ENCODE data around the gene PTP4A2. TPM values are rescaled to one million over a fixed set of nuclear protein-coding genes. Genes with fewer than 3 reads are reported as not detected.

The PTP4A2 gene
- total RNA-seq, 1 donor from 2014 or later = 162 TPM

DNA sequence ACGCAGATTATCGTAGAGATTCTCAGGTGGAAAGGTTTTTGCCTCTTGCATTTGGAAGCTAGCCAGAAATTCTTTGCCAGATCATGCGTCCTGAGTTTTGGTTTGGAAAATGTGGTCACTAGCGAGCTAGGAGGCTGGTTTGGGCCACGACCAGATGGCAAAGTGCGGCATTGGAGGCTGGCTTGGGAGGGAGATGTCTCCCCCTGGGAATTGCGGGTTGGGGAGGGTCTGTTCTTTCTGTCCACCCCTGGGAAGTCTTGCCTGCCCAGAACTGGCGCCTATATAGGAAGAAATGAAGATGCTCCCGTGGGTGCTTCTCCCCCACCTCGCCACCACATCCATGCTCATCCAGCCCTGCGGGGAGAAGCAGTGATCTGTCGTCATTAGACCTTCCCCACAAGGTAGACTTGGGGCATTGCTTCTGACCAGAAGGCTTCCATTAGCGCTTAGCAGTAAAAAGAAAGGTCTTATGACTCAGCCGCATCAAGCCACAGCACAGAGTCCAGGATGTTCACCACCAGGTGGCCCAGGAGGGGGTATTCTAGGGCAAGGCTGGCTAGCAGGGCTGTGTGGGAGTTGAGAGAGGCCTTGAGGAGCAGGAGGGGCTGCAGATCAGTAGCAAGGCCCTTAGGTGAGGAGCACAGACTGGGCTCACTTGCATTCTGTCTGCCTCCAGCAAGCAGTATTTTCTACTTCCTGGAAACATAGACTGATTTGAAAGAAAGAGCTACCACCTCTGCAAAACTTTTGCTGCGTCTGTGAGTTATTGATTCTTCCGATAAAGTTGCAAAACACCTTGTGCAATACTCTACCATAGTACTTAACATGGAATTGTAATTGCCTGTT lies 1.5 kb upstream of the PTP4A2 start:
- Mint-ChIP-seq H3K4me3 (ENCODE audit: unreplicated experiment) (peak overlapping the region; percentile 22), H3K4me1 (ENCODE audit: unreplicated experiment) (peaks cover 31% of the 10 kb centered on the region), H3K36me3 (ENCODE audit: low read depth, unreplicated experiment) (peaks cover 9% of the 10 kb centered on the region), H3K27ac (ENCODE audit: unreplicated experiment) (no peak overlapping the region), H3K9me3 (ENCODE audit: unreplicated experiment) (no peaks in the 10 kb centered on the region), H3K27me3 (ENCODE audit: unreplicated experiment) (peaks cover 8% of the 10 kb centered on the region)
- TF ChIP-seq, protein P1, sequence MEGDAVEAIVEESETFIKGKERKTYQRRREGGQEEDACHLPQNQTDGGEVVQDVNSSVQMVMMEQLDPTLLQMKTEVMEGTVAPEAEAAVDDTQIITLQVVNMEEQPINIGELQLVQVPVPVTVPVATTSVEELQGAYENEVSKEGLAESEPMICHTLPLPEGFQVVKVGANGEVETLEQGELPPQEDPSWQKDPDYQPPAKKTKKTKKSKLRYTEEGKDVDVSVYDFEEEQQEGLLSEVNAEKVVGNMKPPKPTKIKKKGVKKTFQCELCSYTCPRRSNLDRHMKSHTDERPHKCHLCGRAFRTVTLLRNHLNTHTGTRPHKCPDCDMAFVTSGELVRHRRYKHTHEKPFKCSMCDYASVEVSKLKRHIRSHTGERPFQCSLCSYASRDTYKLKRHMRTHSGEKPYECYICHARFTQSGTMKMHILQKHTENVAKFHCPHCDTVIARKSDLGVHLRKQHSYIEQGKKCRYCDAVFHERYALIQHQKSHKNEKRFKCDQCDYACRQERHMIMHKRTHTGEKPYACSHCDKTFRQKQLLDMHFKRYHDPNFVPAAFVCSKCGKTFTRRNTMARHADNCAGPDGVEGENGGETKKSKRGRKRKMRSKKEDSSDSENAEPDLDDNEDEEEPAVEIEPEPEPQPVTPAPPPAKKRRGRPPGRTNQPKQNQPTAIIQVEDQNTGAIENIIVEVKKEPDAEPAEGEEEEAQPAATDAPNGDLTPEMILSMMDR (IDR thresholded peaks at IDR 0.05; ENCODE audit: unreplicated experiment) = no peak
- peak; percentile 56 for DNase-seq (ENCODE audit: low spot score)

DNA sequence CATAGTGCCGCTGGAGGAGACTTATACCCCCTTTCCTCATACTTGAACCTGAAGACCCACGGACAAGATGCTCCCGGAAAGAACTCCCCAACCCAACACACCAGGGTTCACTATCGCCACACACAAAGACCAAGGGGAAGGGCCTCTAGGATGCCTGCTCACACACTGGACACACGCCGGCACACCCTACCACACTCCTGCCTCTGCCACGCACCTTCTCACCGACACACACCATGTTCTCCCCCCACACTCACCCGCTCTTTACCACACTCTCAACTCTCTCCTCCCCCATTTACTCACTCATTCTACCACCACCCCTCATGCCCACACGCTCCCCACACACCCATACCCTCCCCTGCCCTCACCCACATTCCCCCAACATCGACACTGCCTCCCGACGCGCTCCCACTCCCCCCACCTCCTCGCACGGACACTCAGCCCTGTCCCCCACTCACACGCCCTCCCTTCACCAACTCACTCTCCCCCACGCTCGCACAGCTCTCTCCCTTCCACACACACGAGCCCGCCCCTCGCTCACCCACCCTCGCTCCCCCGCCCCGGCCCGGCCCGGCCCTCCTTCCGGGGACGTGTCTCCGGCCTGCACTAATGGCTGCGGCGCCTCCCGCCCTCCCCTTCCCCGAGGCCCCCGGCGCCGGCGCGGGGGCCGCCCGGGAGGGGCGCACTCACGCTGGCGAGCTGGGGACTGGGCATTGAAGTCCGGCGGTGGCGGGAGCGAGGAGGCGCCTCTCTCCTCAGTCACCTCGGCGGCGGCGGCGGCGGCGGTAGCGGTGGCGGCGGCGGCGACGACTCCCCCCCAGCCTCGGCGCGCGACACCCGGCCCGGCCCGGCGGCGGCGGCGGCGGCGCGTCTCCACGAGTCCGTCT lies 626 bp downstream of the PTP4A2 start:
- Mint-ChIP-seq H3K9me3 (ENCODE audit: unreplicated experiment) (no peaks in the 10 kb centered on the region), H3K4me3 (ENCODE audit: unreplicated experiment) (peak overlapping the region; percentile 99), H3K27me3 (ENCODE audit: unreplicated experiment) (peaks cover 8% of the 10 kb centered on the region), H3K36me3 (ENCODE audit: low read depth, unreplicated experiment) (peaks cover 9% of the 10 kb centered on the region), H3K4me1 (ENCODE audit: unreplicated experiment) (peaks cover 35% of the 10 kb centered on the region), H3K27ac (ENCODE audit: unreplicated experiment) (peak overlapping the region; percentile 92)
- DNase-seq (ENCODE audit: low spot score) = peak; percentile 51
- TF ChIP-seq, protein P1 (IDR thresholded peaks at IDR 0.05; ENCODE audit: unreplicated experiment) = no peak

DNA sequence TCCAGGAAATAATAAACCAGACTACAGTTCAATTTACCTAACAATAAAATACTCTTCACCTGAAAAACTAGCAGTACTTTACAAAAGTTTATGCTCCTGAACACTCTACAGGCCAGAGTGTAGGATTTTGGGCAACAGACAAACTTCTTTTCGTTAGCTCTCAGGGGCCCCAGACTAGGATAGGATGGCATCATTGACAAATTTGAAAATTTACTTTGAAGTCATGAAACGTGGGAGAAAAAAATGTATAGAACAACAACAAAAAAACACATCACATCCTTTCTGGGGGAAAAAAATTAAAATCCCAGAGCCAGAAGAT lies 1.2 kb downstream of the PTP4A2 start:
- peaks cover 40% of the 10 kb centered on the region for H3K4me1 Mint-ChIP-seq (ENCODE audit: unreplicated experiment)
- TF ChIP-seq, protein P1 (IDR thresholded peaks at IDR 0.05; ENCODE audit: unreplicated experiment) = no peak
- peaks cover 8% of the 10 kb centered on the region for H3K27me3 Mint-ChIP-seq (ENCODE audit: unreplicated experiment)
- peak overlapping the region; percentile 92 for H3K27ac Mint-ChIP-seq (ENCODE audit: unreplicated experiment)
- H3K9me3 Mint-ChIP-seq (ENCODE audit: unreplicated experiment) = no peaks in the 10 kb centered on the region
- H3K4me3 Mint-ChIP-seq (ENCODE audit: unreplicated experiment) = peak overlapping the region; percentile 99
- H3K36me3 Mint-ChIP-seq (ENCODE audit: low read depth, unreplicated experiment) = peaks cover 9% of the 10 kb centered on the region
- DNase-seq (ENCODE audit: low spot score) = no peak

DNA sequence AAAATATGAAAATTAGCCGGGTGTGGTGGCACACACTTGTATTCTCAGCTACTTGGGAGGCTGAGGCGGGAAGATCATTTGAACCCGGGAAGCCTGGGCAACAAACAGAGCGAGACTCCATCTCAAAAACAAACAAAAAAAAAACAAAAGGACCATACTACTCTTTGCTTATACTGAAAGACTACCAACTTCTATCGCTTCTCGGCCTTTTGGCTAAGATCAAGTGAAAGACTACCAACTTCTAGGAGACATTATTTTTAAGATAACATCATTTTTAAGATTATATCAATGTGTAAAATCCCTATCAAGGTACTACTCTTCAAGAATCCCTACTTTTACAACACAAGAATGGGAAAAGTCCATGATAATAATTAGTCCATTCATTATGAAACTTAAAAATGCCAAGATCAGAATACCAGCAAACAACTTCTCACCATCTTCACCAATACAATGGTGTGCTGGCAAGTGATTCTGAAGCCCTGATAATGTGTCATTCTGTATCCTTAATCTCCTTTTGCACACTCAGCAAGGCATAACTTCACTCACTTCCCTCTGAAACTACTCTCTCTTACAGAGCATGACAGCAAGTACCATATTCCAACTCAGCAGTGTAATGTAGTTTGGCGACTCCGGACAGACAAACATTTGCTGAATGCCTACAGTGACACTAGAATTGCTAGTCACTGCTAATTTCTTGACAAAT lies 1.7 kb downstream of the PTP4A2 start:
- TF ChIP-seq, protein P1 (IDR thresholded peaks at IDR 0.05; ENCODE audit: unreplicated experiment) = no peak
- no peak for DNase-seq (ENCODE audit: low spot score)
- H3K27ac Mint-ChIP-seq (ENCODE audit: unreplicated experiment) = peak overlapping the region; percentile 25
- peak overlapping the region; percentile 99 for H3K4me3 Mint-ChIP-seq (ENCODE audit: unreplicated experiment)
- H3K36me3 Mint-ChIP-seq (ENCODE audit: low read depth, unreplicated experiment) = peaks cover 9% of the 10 kb centered on the region
- peaks cover 45% of the 10 kb centered on the region for H3K4me1 Mint-ChIP-seq (ENCODE audit: unreplicated experiment)
- peaks cover 8% of the 10 kb centered on the region for H3K27me3 Mint-ChIP-seq (ENCODE audit: unreplicated experiment)
- H3K9me3 Mint-ChIP-seq (ENCODE audit: unreplicated experiment) = no peaks in the 10 kb centered on the region
